Transverse colon (tissue), 3 donors: ENCODE data around the gene C1orf167.

Source experiments
- EP300 ChIP-seq: sonication (generic); formaldehyde crosslinking; IDR thresholded peaks from one replicate; pipeline ENCODE4 v1.6.1; 2017; ENCODE audit warnings: antibody characterized with exemption, low read depth
- POLR2A ChIP-seq: fragments of 450-650 bp; IDR thresholded peaks from one replicate; pipeline ENCODE4 v1.6.1; 2016; ENCODE audit warnings: antibody characterized with exemption, mild to moderate bottlenecking, moderate library complexity
- TF ChIP-seq, protein P1 (sequence below), 5 experiments: fragments of 200-600 bp in 3 of 5; fragments of 450-650 bp in 2 of 5; sonication (generic) in 3 of 5; IDR thresholded peaks; 1 replicate in 2 of 5; 2 replicates in 3 of 5; pipeline ENCODE4 v1.5.1; 2016 to 2017; ENCODE audit warnings: antibody characterized with exemption in 5 of 5, inconsistent platforms in 3 of 5, mild to moderate bottlenecking in 2 of 5, moderate library complexity in 1 of 5

DNA sequence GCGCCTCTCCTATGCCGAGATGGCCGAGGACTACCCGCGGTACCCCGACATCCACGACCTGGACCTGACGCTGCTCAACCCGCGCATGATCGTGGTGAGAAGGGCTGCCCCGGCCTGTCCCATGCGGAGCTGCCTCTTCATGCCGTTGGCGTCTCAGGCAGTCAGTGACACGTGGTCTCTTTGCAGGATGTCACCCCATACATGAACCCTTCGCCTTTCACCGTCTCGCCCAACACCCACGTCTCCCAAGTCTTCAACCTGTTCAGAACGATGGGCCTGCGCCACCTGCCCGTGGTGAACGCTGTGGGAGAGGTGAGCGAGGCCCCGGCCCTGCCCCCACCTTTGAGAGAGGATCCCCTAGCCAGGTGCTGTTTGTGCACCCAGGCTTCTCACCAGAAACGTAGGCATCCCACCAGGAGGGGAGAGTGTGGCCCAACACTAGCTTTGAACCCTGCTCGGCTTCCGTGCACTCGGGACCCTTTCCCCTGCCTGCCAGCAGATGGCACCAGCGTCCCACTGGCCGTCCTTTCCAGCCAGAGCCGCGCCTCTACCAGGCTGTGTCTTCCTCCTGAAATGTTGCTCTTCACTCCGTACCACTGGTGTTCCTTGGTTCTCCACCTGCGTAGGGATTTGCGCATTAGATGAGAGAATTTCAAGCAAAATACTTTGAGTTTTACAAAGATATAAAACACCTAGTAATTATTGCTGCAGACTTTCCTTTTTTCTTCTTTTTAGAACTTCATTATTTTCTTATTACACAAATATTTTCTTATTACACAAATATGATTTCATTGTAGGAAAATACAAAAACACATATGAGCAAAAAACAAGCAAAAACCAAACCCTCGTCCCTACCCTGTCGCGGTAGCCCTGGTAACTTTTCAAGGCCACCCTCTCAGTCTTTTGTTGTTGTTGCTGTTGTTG lies 76.6 kb downstream of the C1orf167 start:
- no peak for TF ChIP-seq POLR2A
- TF ChIP-seq EP300: no peak
- TF ChIP-seq, protein P1, sequence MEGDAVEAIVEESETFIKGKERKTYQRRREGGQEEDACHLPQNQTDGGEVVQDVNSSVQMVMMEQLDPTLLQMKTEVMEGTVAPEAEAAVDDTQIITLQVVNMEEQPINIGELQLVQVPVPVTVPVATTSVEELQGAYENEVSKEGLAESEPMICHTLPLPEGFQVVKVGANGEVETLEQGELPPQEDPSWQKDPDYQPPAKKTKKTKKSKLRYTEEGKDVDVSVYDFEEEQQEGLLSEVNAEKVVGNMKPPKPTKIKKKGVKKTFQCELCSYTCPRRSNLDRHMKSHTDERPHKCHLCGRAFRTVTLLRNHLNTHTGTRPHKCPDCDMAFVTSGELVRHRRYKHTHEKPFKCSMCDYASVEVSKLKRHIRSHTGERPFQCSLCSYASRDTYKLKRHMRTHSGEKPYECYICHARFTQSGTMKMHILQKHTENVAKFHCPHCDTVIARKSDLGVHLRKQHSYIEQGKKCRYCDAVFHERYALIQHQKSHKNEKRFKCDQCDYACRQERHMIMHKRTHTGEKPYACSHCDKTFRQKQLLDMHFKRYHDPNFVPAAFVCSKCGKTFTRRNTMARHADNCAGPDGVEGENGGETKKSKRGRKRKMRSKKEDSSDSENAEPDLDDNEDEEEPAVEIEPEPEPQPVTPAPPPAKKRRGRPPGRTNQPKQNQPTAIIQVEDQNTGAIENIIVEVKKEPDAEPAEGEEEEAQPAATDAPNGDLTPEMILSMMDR (IDR thresholded peaks at IDR 0.05): peak; percentile 91 to 96 (median 95)
